GM23338 (cell line): ENCODE data around the gene TMPRSS2.

Source experiments
- CTCF ChIP-seq, 2 experiments: fragments of 200-600 bp in 1 of 2; sonication (generic) in 1 of 2; conservative IDR thresholded peaks; 2 replicates each; pipeline versions ENCODE4 v1.5.1 to v1.6.1; 2016 to 2017; ENCODE audit warnings: antibody characterized with exemption in 2 of 2, low read depth in 2 of 2, mild to moderate bottlenecking in 2 of 2, moderate library complexity in 1 of 2
- POLR2AphosphoS5 ChIP-seq: IDR thresholded peaks from 2 replicates; pipeline ENCODE4 v1.6.1; 2016; ENCODE audit warnings: antibody characterized with exemption, low read depth

- no peak for TF ChIP-seq CTCF (conservative IDR thresholded peaks at IDR 0.05; ENCODE audit: low read depth in 2 of 2)
- TF ChIP-seq POLR2AphosphoS5: no peak
Measured at GRCh38 chr21:41419921-41420862, 87.8 kb downstream of the TMPRSS2 start.
